Measurements from ENCODE around the gene HOXA7. TPM values are rescaled to one million over a fixed set of nuclear protein-coding genes. Genes with fewer than 3 reads are reported as not detected.

HOXA7 gene
- total and polyA plus RNA-seq, 11 donors: 0.29 TPM; not detected in 10

DNA sequence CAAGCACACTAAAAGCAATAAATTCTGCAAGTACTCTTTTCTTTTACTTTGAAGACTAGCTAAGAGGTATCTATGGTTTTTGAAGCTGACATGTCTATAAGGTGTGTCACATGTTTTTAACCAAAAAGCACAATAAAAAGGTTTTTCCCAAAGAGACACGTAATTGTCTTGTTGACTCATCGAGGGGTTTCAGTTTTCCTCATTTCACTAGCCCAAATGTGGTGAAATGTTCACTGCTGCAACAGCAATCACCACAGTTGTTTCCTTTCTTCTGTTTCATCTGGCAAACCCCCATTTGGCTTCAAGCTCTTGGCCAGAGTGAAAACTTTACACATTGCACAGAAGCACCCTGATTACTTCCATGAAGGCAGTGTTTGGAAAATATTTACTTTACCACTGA lies 22.1 kb downstream of the HOXA7 start:
- TF ChIP-seq POLR2A (IDR thresholded peaks at IDR 0.05): no peak
- TF ChIP-seq, protein P1, sequence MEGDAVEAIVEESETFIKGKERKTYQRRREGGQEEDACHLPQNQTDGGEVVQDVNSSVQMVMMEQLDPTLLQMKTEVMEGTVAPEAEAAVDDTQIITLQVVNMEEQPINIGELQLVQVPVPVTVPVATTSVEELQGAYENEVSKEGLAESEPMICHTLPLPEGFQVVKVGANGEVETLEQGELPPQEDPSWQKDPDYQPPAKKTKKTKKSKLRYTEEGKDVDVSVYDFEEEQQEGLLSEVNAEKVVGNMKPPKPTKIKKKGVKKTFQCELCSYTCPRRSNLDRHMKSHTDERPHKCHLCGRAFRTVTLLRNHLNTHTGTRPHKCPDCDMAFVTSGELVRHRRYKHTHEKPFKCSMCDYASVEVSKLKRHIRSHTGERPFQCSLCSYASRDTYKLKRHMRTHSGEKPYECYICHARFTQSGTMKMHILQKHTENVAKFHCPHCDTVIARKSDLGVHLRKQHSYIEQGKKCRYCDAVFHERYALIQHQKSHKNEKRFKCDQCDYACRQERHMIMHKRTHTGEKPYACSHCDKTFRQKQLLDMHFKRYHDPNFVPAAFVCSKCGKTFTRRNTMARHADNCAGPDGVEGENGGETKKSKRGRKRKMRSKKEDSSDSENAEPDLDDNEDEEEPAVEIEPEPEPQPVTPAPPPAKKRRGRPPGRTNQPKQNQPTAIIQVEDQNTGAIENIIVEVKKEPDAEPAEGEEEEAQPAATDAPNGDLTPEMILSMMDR (IDR thresholded peaks at IDR 0.05): no peak
- H3K36me3 ChIP-seq: no peaks in the 10 kb centered on the region
- peaks cover 0 to 18% (median 0%) of the 10 kb centered on the region in 12 donors for H3K4me1 ChIP-seq
- ATAC-seq (no peak), DNase-seq (no peak)
- H3K9me3 ChIP-seq: no peaks in the 10 kb centered on the region
- 12 to 18% (median 13%) methylated on average over 2 of the region's 2 CpGs for WGBS, 4 donors
- peak overlapping the region in 1 of 12 donors; percentile 61 for H3K27ac ChIP-seq
- no peak overlapping the region for H3K4me3 ChIP-seq
- peaks cover 17 to 97% (median 89%) of the 10 kb centered on the region in 9 donors for H3K27me3 ChIP-seq
- intact Hi-C loops (cut with DNase I): loop anchor here in 4 of 10 donors (2.0 to 5.0 kb wide), 3 partner anchors 37 to 280 kb away; partner anchors contain the start of genes SKAP2 (in 2 of the 4) and HOXA1 (in 1 of the 4)

DNA sequence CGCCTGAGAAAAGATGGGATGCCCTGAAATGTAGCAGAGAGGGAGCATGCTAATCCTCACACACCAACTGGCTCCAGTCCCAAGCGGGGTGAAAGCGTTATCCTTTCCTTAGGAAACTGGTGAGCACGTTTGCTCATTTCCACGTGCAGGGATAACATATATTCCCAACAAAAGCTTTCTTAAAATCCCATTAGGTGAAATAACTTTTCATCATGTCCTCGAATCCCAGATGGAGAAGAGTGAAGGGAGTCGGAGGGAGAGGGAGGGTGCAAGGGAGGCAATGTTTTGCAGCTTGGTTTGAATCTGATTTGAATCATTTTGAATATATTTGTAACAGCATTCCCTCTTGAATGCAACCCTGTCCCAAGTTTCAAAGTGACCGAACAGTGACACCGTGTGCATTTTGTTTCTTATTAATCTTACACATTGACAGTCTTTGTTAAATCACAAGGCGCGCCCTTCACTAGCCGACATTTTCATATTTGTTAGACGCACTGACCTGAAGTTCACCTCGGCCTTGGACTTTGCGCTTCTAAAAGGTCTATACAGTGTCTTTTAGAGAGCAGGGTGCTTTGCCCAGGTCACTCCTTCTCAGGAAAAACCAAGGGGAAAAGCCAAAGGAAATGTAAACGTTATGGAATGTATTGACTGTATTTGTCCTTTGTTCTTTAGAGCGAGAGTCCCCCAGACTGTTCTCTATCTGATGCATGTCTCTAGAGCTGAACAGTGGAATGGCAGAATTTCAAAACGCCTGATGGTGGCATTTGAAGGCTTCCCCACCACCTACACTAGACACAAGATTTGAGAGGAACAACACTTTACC lies 22.9 kb downstream of the HOXA7 start:
- Histone ChIP-seq H3K4me3 (no peak overlapping the region), H3K27ac (peak overlapping the region in 1 of 12 donors; percentile 61), H3K4me1 (peaks cover 0 to 16% (median 0%) of the 10 kb centered on the region in 12 donors), H3K36me3 (no peaks in the 10 kb centered on the region), H3K9me3 (no peaks in the 10 kb centered on the region), H3K27me3 (peaks cover 19 to 97% (median 90%) of the 10 kb centered on the region in 9 donors)
- ATAC-seq: no peak
- DNase-seq: no peak
- TF ChIP-seq, protein P1 (IDR thresholded peaks at IDR 0.05): no peak
- TF ChIP-seq POLR2A (IDR thresholded peaks at IDR 0.05): no peak
- intact Hi-C loops (cut with DNase I): loop anchor here in 4 of 10 donors (2.0 to 5.0 kb wide), 3 partner anchors 36 to 279 kb away; partner anchors contain the start of genes SKAP2 (in 2 of the 4) and HOXA1 (in 1 of the 4)
- 17 to 27% (median 21%) methylated on average over 18 of the region's 18 CpGs for WGBS, 4 donors

DNA sequence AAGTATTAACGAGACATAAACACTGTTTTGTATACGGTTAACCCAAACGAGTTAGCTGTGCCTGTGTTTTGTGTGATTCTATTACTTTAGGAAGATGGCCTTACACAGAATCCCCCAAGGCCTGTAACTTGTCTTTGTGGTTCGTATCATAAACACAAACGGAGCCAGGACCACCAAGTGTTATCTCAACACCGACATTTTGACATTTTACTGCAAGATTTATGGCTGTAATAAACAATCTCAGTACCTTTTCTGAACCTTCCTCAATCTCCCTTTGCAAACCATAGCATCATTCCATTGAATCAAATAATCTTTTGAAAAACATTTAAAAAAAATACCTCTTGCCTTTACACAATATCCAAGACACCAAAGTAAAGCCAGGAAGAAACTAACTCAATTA lies 23.5 kb downstream of the HOXA7 start:
- peak overlapping the region in 1 of 12 donors; percentile 61 for H3K27ac ChIP-seq
- TF ChIP-seq, protein P1 (IDR thresholded peaks at IDR 0.05): no peak
- TF ChIP-seq POLR2A (IDR thresholded peaks at IDR 0.05): no peak
- intact Hi-C loops (cut with DNase I): loop anchor here in 3 of 10 donors (5.0 kb wide), 2 partner anchors 36 to 271 kb away; partner anchors contain the start of genes SKAP2 (in 2 of the 3) and HOXA1 (in 1 of the 3)
- no peak overlapping the region for H3K4me3 ChIP-seq
- peaks cover 0 to 16% (median 0%) of the 10 kb centered on the region in 12 donors for H3K4me1 ChIP-seq
- DNase-seq (no peak), ATAC-seq (no peak)
- H3K9me3 ChIP-seq: no peaks in the 10 kb centered on the region
- peaks cover 21 to 97% (median 91%) of the 10 kb centered on the region in 9 donors for H3K27me3 ChIP-seq
- no peaks in the 10 kb centered on the region for H3K36me3 ChIP-seq
- 25 to 34% (median 26%) methylated on average over 6 of the region's 6 CpGs for WGBS, 4 donors

DNA sequence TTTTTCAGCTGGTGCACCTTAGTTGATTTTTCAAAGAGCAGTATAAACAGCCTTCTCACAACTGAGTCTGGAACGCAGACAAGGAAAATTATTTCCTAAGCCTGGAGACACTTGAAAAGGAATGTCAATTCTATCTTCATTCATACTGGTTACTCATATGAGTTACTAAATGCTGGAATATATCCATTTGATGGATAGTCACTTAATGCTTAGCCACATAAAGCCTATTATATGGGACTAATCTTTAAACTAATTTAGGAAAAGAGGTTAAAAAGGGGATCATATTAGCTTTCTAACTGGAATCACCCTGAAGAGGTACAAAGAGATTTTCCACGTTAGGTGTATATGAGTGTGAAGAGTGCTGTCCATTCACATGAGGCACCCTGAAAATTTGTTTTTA lies 24.3 kb downstream of the HOXA7 start:
- H3K4me3 ChIP-seq: no peak overlapping the region
- 24 to 50% (median 36%) methylated on average over 2 of the region's 2 CpGs for WGBS, 4 donors
- peaks cover 21 to 97% (median 90%) of the 10 kb centered on the region in 9 donors for H3K27me3 ChIP-seq
- peaks cover 0 to 16% (median 0%) of the 10 kb centered on the region in 12 donors for H3K4me1 ChIP-seq
- intact Hi-C loops (cut with DNase I): loop anchor here in 3 of 10 donors (5.0 kb wide), 2 partner anchors 35 to 270 kb away; partner anchors contain the start of genes SKAP2 (in 2 of the 3) and HOXA1 (in 1 of the 3)
- no peaks in the 10 kb centered on the region for H3K9me3 ChIP-seq
- no peak for DNase-seq
- H3K36me3 ChIP-seq: no peaks in the 10 kb centered on the region
- H3K27ac ChIP-seq: no peak overlapping the region
- no peak for TF ChIP-seq POLR2A (IDR thresholded peaks at IDR 0.05)
- TF ChIP-seq, protein P1 (IDR thresholded peaks at IDR 0.05): no peak
- ATAC-seq: no peak

Measured in heart left ventricle (tissue), 16 donors.